ENCODE data around the gene ST8SIA2. TPM values are rescaled to one million over a fixed set of nuclear protein-coding genes. Genes with fewer than 3 reads are reported as not detected.

Gene ST8SIA2
- total and polyA plus RNA-seq, 2 donors from 2014 or later: 0.38 TPM; not detected in 1

DNA sequence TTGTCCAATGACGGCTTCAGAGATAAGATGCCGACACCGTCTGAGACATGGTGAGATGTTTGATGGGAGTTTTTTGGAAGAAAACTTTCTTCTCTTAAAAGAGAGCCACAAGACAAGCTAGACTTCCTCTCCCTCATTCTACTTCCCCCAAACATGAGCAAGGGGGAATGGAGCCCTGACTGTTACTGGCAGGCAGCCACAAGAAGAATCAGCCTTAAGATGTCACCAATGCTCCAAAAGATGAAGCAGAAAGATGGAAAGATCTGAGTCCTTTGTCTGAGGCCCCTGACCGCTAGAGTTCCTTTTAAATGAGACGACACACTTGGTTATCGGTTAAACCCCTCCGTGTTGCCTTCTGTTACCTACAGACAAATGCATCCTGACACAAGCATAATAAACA lies 108.7 kb downstream of the ST8SIA2 start:
- DNase-seq (no peak), FAIRE-seq (no peak)
- Histone ChIP-seq H3K9me3 (ENCODE audit: control insufficient read depth in 2 of 3, insufficient read depth in 1 of 3, low read length in 3 of 3) (no peaks in the 10 kb centered on the region), H3K36me3 (ENCODE audit: control insufficient read depth in 2 of 3, insufficient read depth in 3 of 3, low read length in 3 of 3) (no peaks in the 10 kb centered on the region), H3K9ac (ENCODE audit: low read length in 3 of 3) (no peak overlapping the region), H3K4me1 (ENCODE audit: control insufficient read depth in 2 of 3, insufficient read depth in 2 of 3, low read depth in 1 of 3, low read length in 3 of 3) (no peaks in the 10 kb centered on the region), H3K27ac (ENCODE audit: low read depth in 2 of 2, low read length in 2 of 2) (no peak overlapping the region), H3K4me3 (ENCODE audit: low read length in 3 of 3) (no peak overlapping the region), H3K27me3 (ENCODE audit: control insufficient read depth, insufficient read depth, low read length) (no peaks in the 10 kb centered on the region)
- TF ChIP-seq, protein P1, sequence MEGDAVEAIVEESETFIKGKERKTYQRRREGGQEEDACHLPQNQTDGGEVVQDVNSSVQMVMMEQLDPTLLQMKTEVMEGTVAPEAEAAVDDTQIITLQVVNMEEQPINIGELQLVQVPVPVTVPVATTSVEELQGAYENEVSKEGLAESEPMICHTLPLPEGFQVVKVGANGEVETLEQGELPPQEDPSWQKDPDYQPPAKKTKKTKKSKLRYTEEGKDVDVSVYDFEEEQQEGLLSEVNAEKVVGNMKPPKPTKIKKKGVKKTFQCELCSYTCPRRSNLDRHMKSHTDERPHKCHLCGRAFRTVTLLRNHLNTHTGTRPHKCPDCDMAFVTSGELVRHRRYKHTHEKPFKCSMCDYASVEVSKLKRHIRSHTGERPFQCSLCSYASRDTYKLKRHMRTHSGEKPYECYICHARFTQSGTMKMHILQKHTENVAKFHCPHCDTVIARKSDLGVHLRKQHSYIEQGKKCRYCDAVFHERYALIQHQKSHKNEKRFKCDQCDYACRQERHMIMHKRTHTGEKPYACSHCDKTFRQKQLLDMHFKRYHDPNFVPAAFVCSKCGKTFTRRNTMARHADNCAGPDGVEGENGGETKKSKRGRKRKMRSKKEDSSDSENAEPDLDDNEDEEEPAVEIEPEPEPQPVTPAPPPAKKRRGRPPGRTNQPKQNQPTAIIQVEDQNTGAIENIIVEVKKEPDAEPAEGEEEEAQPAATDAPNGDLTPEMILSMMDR (IDR thresholded peaks at IDR 0.05; ENCODE audit: borderline replicate concordance, extremely low read depth, insufficient read depth): no peak
- intact Hi-C loops (cut with DNase I): no loop called here

- FAIRE-seq (no peak), DNase-seq (no peak)
- peaks cover 0 to 3% (median 0%) of the 10 kb centered on the region in 3 donors for H3K9me3 ChIP-seq (ENCODE audit: control insufficient read depth in 2 of 3, insufficient read depth in 1 of 3, low read length in 3 of 3)
- H3K27ac ChIP-seq (ENCODE audit: low read depth in 2 of 2, low read length in 2 of 2): no peak overlapping the region
- no peak overlapping the region for H3K4me3 ChIP-seq (ENCODE audit: low read length in 3 of 3)
- TF ChIP-seq, protein P1 (IDR thresholded peaks at IDR 0.05; ENCODE audit: borderline replicate concordance, extremely low read depth, insufficient read depth): no peak
- no peaks in the 10 kb centered on the region for H3K4me1 ChIP-seq (ENCODE audit: control insufficient read depth in 2 of 3, insufficient read depth in 2 of 3, low read depth in 1 of 3, low read length in 3 of 3)
- intact Hi-C loops (cut with DNase I): no loop called here
- H3K36me3 ChIP-seq (ENCODE audit: control insufficient read depth in 2 of 3, insufficient read depth in 3 of 3, low read length in 3 of 3): no peaks in the 10 kb centered on the region
- no peaks in the 10 kb centered on the region for H3K27me3 ChIP-seq (ENCODE audit: control insufficient read depth, insufficient read depth, low read length)
- H3K9ac ChIP-seq (ENCODE audit: low read length in 3 of 3): no peak overlapping the region
These were observed 109.5 kb downstream of the ST8SIA2 start for GRCh38 chr15:92502930-92503857.

DNA sequence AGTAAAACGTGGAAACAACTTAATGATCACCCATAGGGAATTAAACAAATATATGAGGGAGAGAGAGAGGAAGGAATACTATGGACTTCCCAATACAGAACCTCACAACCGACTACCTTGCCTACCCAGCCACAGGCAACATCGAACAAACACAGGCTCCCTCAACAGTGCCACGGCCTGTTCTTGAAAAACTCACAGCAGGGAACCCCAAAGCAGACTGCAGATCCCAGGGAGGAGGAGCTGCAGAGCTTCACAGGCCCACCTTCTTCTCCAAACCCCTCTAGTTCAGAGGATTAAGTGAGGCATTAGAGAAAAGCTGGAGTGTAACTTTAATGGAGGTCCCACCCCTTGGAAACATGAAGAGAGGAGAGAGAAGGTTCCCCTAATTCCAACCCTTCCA lies 110.2 kb downstream of the ST8SIA2 start:
- peaks cover 0 to 3% (median 0%) of the 10 kb centered on the region in 3 donors for H3K9me3 ChIP-seq (ENCODE audit: control insufficient read depth in 2 of 3, insufficient read depth in 1 of 3, low read length in 3 of 3)
- no peaks in the 10 kb centered on the region for H3K36me3 ChIP-seq (ENCODE audit: control insufficient read depth in 2 of 3, insufficient read depth in 3 of 3, low read length in 3 of 3)
- H3K9ac ChIP-seq (ENCODE audit: low read length in 3 of 3): no peak overlapping the region
- FAIRE-seq: no peak
- no peak overlapping the region for H3K4me3 ChIP-seq (ENCODE audit: low read length in 3 of 3)
- no peaks in the 10 kb centered on the region for H3K4me1 ChIP-seq (ENCODE audit: control insufficient read depth in 2 of 3, insufficient read depth in 2 of 3, low read depth in 1 of 3, low read length in 3 of 3)
- DNase-seq: no peak
- TF ChIP-seq, protein P1 (IDR thresholded peaks at IDR 0.05; ENCODE audit: borderline replicate concordance, extremely low read depth, insufficient read depth): no peak
- intact Hi-C loops (cut with DNase I): no loop called here
- no peaks in the 10 kb centered on the region for H3K27me3 ChIP-seq (ENCODE audit: control insufficient read depth, insufficient read depth, low read length)
- no peak overlapping the region for H3K27ac ChIP-seq (ENCODE audit: low read depth in 2 of 2, low read length in 2 of 2)

Data from kidney (tissue), 14 donors.